Measurements from ENCODE around the gene EPSTI1. TPM values are rescaled to one million over a fixed set of nuclear protein-coding genes. Genes with fewer than 3 reads are reported as not detected.

EPSTI1 gene
- polyA plus RNA-seq, 2 of the 4 experiments (the other 2 are of a cell fraction), result 0.05 to 0.10 TPM

DNA sequence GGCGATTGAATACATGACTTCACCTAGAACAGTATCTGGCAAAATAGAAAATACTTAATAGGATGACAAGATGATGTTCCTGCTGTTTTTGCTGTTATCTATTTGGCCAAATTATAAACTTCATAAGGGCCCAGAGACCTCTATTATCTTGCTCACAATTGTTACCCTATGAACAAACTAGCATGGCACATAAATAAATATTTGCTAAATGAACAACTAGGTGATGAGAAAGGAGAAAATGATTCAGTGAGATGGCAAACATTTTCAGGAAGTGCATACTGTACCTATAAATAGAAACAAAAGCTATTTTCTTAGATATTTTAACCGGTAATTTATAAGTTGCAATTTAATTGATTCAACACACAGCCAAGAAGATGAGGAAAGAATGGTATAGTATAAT is 132.3 kb downstream of the EPSTI1 start:
- no peak for DNase-seq (ENCODE audit: low read depth in 1 of 2, low spot score in 1 of 2)
- H3K4me2 ChIP-seq, result no peak overlapping the region
- ChIA-PET POLR2A (no interaction called here), CTCF (no interaction called here)
- H3K4me1 ChIP-seq, result no peaks in the 10 kb centered on the region
- TF ChIP-seq MAFK (IDR thresholded peaks at IDR 0.05; ENCODE audit: partially characterized antibody) (no peak), FOSB (CRISPR knock-in tag; IDR thresholded peaks at IDR 0.05) (no peak), RARB (CRISPR knock-in tag; IDR thresholded peaks at IDR 0.05) (no peak), ZNF302 (CRISPR knock-in tag; IDR thresholded peaks at IDR 0.05) (no peak), RNF2 (IDR thresholded peaks at IDR 0.05; ENCODE audit: borderline replicate concordance, low read depth) (no peak), RAD21 (conservative IDR thresholded peaks at IDR 0.05 in 1 of 2, IDR thresholded peaks at IDR 0.05 in 1 of 2) (no peak), HOXB13 (CRISPR knock-in tag; IDR thresholded peaks at IDR 0.05; ENCODE audit: low read depth) (no peak), JUN (IDR thresholded peaks at IDR 0.05) (no peak)
- TF ChIP-seq, protein P1, sequence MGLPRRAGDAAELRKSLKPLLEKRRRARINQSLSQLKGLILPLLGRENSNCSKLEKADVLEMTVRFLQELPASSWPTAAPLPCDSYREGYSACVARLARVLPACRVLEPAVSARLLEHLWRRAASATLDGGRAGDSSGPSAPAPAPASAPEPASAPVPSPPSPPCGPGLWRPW (IDR thresholded peaks at IDR 0.05), result no peak
- no peak for ATAC-seq
- H3K9me3 ChIP-seq, result no peaks in the 10 kb centered on the region
- no peak for FAIRE-seq
- WGBS (ENCODE audit: missing lambda C conversion rate), result 7% methylated on average over 2 of the region's 2 CpGs
- H3K4me3 ChIP-seq, result no peak overlapping the region
- H3K27ac ChIP-seq, result no peak overlapping the region

DNA sequence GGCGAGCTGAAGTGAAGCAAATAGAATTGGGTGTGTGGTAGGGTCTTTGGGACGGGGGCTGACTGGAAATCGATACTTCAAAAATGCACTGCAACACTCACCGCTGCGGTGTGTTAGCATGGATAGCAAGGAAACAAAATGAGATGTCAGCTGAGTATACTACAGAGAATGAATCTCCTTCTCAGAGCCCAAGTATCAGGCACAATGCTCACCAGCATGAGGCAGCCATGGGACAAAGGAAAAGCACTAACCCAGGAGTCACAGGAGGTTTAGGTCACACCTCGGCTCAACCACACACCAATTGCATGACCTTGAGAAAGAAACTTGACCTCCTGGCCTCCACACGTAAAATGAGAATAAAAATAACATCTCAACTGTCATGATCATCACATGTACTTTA is 136.6 kb downstream of the EPSTI1 start:
- Histone ChIP-seq H3K4me1 (no peaks in the 10 kb centered on the region), H3K27ac (no peak overlapping the region), H3K9me3 (no peaks in the 10 kb centered on the region), H3K4me2 (no peak overlapping the region), H3K4me3 (no peak overlapping the region)
- WGBS (ENCODE audit: missing lambda C conversion rate), result 24% methylated on average over 7 of the region's 7 CpGs
- FAIRE-seq (no peak), DNase-seq (ENCODE audit: low read depth in 1 of 2, low spot score in 1 of 2) (no peak), ATAC-seq (no peak)
- ChIA-PET POLR2A (no interaction called here), CTCF (no interaction called here)
- TF ChIP-seq, protein P2, sequence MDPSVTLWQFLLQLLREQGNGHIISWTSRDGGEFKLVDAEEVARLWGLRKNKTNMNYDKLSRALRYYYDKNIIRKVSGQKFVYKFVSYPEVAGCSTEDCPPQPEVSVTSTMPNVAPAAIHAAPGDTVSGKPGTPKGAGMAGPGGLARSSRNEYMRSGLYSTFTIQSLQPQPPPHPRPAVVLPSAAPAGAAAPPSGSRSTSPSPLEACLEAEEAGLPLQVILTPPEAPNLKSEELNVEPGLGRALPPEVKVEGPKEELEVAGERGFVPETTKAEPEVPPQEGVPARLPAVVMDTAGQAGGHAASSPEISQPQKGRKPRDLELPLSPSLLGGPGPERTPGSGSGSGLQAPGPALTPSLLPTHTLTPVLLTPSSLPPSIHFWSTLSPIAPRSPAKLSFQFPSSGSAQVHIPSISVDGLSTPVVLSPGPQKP (IDR thresholded peaks at IDR 0.05; ENCODE audit: low read depth, low read length), result no peak

DNA sequence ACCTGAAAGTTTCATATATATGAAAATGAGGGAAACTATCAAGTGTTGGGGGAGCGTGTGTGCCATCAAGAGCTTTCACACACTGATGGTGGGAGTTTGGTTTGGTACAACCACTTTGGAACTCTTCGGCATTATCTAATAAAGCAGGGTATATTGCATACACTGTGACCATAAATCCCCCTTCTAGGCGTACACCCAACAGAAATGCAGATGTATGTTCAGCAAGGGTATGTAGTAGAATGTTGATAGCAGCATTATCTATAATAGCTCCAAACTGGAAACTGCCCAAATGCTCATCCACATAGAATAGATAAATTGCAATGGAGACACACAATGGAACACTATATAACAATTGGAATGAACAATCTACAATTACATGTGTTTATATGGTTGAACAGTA is 139.9 kb downstream of the EPSTI1 start:
- no peak overlapping the region for H3K27ac ChIP-seq
- ATAC-seq (no peak), FAIRE-seq (no peak), DNase-seq (ENCODE audit: low read depth in 1 of 2, low spot score in 1 of 2) (no peak)
- WGBS (ENCODE audit: missing lambda C conversion rate), result 6% methylated on average over 3 of the region's 3 CpGs
- no peak overlapping the region for H3K4me3 ChIP-seq
- CTCF ChIA-PET, result no interaction called here
- no peak overlapping the region for H3K4me2 ChIP-seq
- TF ChIP-seq CBX2 (IDR thresholded peaks at IDR 0.05; ENCODE audit: borderline replicate concordance, low read depth) (no peak), HOXB13 (CRISPR knock-in tag; IDR thresholded peaks at IDR 0.05; ENCODE audit: low read depth) (no peak)
- H3K9me3 ChIP-seq, result no peaks in the 10 kb centered on the region
- no peaks in the 10 kb centered on the region for H3K4me1 ChIP-seq
- POLR2A ChIA-PET, result no interaction called here

DNA sequence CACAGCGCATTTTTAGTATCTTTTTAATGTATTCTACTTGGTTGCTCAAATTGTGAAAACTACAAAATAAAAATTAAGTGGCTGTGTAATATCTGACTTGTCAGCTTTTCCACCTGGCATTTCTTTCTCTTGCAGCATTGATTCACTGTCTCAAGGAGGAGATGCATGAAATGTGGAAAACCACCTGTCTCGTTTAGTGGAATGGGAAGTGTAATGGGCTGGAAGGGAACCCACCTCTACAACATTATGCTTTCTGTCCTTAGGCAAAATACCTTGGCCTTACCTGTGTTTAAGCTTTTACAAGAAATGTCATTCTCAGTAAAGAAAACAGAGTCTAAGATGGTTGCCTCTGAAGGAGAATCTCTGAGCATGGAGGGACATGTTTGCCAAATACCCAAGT is 142.8 kb downstream of the EPSTI1 start:
- WGBS (ENCODE audit: missing lambda C conversion rate), result 24% methylated on average over 2 of the region's 2 CpGs
- Histone ChIP-seq H3K9me3 (no peaks in the 10 kb centered on the region), H3K4me1 (no peaks in the 10 kb centered on the region), H3K4me2 (no peak overlapping the region), H3K27ac (no peak overlapping the region), H3K4me3 (no peak overlapping the region)
- CTCF ChIA-PET, result no interaction called here
- no peak for ATAC-seq
- POLR2A ChIA-PET, result no interaction called here
- no peak for FAIRE-seq
- DNase-seq (ENCODE audit: low read depth in 1 of 2, low spot score in 1 of 2), result no peak
- no peak for TF ChIP-seq RAD21 (conservative IDR thresholded peaks at IDR 0.05 in 1 of 2, IDR thresholded peaks at IDR 0.05 in 1 of 2)
- TF ChIP-seq EHF (CRISPR knock-in tag; IDR thresholded peaks at IDR 0.05), result no peak
- no peak for TF ChIP-seq MYC (IDR thresholded peaks at IDR 0.05; ENCODE audit: borderline replicate concordance, low read length)
- no peak for TF ChIP-seq EHMT2 (IDR thresholded peaks at IDR 0.05; ENCODE audit: low read depth)
- TF ChIP-seq, protein P3, sequence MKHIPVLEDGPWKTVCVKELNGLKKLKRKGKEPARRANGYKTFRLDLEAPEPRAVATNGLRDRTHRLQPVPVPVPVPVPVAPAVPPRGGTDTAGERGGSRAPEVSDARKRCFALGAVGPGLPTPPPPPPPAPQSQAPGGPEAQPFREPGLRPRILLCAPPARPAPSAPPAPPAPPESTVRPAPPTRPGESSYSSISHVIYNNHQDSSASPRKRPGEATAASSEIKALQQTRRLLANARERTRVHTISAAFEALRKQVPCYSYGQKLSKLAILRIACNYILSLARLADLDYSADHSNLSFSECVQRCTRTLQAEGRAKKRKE (CRISPR knock-in tag; IDR thresholded peaks at IDR 0.05; ENCODE audit: low read depth), result no peak
- no peak for TF ChIP-seq RNF2 (IDR thresholded peaks at IDR 0.05; ENCODE audit: borderline replicate concordance, low read depth)
- no peak for TF ChIP-seq PHF8 (IDR thresholded peaks at IDR 0.05; ENCODE audit: borderline replicate concordance, low read depth)
- TF ChIP-seq FOSL2 (IDR thresholded peaks at IDR 0.05), result no peak
- TF ChIP-seq FOSL2 (CRISPR knock-in tag; IDR thresholded peaks at IDR 0.05), result no peak
- TF ChIP-seq HOXB13 (CRISPR knock-in tag; IDR thresholded peaks at IDR 0.05; ENCODE audit: low read depth), result no peak
- TF ChIP-seq, protein P4, sequence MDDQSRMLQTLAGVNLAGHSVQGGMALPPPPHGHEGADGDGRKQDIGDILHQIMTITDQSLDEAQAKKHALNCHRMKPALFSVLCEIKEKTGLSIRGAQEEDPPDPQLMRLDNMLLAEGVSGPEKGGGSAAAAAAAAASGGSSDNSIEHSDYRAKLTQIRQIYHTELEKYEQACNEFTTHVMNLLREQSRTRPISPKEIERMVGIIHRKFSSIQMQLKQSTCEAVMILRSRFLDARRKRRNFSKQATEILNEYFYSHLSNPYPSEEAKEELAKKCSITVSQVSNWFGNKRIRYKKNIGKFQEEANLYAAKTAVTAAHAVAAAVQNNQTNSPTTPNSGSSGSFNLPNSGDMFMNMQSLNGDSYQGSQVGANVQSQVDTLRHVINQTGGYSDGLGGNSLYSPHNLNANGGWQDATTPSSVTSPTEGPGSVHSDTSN (IDR thresholded peaks at IDR 0.05), result no peak
- TF ChIP-seq, protein P5, sequence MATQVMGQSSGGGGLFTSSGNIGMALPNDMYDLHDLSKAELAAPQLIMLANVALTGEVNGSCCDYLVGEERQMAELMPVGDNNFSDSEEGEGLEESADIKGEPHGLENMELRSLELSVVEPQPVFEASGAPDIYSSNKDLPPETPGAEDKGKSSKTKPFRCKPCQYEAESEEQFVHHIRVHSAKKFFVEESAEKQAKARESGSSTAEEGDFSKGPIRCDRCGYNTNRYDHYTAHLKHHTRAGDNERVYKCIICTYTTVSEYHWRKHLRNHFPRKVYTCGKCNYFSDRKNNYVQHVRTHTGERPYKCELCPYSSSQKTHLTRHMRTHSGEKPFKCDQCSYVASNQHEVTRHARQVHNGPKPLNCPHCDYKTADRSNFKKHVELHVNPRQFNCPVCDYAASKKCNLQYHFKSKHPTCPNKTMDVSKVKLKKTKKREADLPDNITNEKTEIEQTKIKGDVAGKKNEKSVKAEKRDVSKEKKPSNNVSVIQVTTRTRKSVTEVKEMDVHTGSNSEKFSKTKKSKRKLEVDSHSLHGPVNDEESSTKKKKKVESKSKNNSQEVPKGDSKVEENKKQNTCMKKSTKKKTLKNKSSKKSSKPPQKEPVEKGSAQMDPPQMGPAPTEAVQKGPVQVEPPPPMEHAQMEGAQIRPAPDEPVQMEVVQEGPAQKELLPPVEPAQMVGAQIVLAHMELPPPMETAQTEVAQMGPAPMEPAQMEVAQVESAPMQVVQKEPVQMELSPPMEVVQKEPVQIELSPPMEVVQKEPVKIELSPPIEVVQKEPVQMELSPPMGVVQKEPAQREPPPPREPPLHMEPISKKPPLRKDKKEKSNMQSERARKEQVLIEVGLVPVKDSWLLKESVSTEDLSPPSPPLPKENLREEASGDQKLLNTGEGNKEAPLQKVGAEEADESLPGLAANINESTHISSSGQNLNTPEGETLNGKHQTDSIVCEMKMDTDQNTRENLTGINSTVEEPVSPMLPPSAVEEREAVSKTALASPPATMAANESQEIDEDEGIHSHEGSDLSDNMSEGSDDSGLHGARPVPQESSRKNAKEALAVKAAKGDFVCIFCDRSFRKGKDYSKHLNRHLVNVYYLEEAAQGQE (IDR thresholded peaks at IDR 0.05), result no peak
- no peak for TF ChIP-seq TFCP2L1 (CRISPR knock-in tag; IDR thresholded peaks at IDR 0.05)
- no peak for TF ChIP-seq POLR2AphosphoS2 (conservative IDR thresholded peaks at IDR 0.05; ENCODE audit: low read length)
- TF ChIP-seq, protein P2 (IDR thresholded peaks at IDR 0.05; ENCODE audit: low read depth, low read length), result no peak

Data from A549 (cell line).